Gastroesophageal sphincter (tissue), 3 donors: ENCODE results near the gene SNED1.

Experiments used
- EP300 ChIP-seq: sonication (generic); formaldehyde crosslinking; IDR thresholded peaks from one replicate; pipeline ENCODE4 v1.6.1; 2017; ENCODE audit warnings: antibody characterized with exemption, mild to moderate bottlenecking
- POLR2A ChIP-seq, 2 donors: fragments of 450-650 bp; IDR thresholded peaks; one replicate each; pipeline ENCODE4 v1.6.1; 2017; ENCODE audit warnings: antibody characterized with exemption in 2 of 2, mild to moderate bottlenecking in 2 of 2, moderate library complexity in 1 of 2
- TF ChIP-seq, protein P1 (sequence below), 4 experiments: fragments of 200-600 bp in 2 of 4; fragments of 450-650 bp in 2 of 4; sonication (generic) in 1 of 4; IDR thresholded peaks; one replicate each; pipeline ENCODE4 v1.5.1; 2017 to 2019; ENCODE audit warnings: antibody characterized with exemption in 4 of 4, mild to moderate bottlenecking in 2 of 4, moderate library complexity in 2 of 4

DNA sequence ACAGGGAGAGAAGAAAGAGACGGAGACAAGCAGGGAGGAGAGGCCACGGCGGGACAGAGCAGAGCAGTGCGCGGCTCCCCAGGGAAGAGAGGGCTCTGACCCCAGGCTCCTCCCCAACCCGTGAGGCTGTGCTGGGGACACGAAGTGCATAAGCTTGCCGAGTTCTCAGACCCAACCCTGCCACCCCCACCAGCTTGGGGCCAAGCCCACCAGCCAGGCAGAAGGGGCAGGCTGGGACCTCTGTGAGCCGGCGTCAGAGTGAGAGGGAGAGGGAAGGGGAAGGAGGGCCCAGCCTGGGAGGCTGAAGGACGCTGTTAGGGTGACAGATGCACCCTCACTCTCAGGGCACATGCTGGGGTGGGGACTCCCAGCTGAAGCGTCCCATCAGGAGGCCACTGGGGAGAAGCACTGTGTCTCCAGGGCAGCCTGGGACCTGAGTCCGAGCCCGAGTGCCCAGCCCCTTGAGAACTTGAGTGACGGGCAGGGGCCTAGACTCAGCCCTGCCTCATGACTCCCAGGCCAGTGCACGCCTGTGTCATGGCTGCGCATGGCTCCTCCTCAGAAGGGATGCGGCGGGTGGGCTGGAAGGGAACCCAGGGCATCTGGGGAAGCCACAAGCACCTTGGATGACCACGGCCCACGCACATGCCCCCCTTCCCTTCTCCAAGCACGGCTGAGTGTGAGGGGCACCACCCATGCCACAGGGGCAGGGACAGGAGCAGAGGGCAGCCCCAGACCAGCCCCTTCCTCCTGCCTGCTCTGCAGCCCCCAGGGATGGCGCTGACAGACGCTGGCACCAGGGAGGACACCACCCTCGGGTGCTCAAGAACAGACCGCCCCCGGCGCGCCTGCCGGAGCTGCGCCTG is 72.6 kb downstream of the SNED1 start:
- TF ChIP-seq, protein P1, sequence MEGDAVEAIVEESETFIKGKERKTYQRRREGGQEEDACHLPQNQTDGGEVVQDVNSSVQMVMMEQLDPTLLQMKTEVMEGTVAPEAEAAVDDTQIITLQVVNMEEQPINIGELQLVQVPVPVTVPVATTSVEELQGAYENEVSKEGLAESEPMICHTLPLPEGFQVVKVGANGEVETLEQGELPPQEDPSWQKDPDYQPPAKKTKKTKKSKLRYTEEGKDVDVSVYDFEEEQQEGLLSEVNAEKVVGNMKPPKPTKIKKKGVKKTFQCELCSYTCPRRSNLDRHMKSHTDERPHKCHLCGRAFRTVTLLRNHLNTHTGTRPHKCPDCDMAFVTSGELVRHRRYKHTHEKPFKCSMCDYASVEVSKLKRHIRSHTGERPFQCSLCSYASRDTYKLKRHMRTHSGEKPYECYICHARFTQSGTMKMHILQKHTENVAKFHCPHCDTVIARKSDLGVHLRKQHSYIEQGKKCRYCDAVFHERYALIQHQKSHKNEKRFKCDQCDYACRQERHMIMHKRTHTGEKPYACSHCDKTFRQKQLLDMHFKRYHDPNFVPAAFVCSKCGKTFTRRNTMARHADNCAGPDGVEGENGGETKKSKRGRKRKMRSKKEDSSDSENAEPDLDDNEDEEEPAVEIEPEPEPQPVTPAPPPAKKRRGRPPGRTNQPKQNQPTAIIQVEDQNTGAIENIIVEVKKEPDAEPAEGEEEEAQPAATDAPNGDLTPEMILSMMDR (IDR thresholded peaks at IDR 0.05): no peak
- TF ChIP-seq POLR2A (IDR thresholded peaks at IDR 0.05): no peak
- TF ChIP-seq EP300: no peak
